Endothelial cell of umbilical vein (primary cell): ENCODE results near the gene DGCR8. TPM values are rescaled to one million over a fixed set of nuclear protein-coding genes. Genes with fewer than 3 reads are reported as not detected.

ENCODE experiments used
- BruUV-seq: library from RNA; stranded (reverse); fragments of 400-500 nt; replicated peaks from 2 replicates; lab custom pipeline; 2021; lab: Mats Ljungman, UMichigan
- CTCF ChIA-PET: fragments of 300-600, 350-600 bp; sonication (Branson Sonifier 250); formaldehyde crosslinking; loops from one replicate; lab custom pipeline; 2021; ENCODE audit warnings: antibody characterized with exemption, inconsistent platforms; lab: Charles Lee
- POLR2A ChIA-PET: fragments of 300-600, 350-600 bp; sonication (Branson Sonifier 250); formaldehyde crosslinking; loops from one replicate; lab custom pipeline; 2021; ENCODE audit warnings: antibody characterized with exemption, inconsistent platforms; lab: Charles Lee
- DNase-seq: peaks from one replicate; pipeline ENCODE4 v3.0.0-alpha.2; 2011; ENCODE audit warnings: low read depth, low spot score
- FAIRE-seq: peaks from 2 replicates; lab custom pipeline; 2011; peaks lifted over from hg19 to GRCh38; lab: Jason Lieb, UNC
- H2AFZ ChIP-seq: 2 replicates; pipeline ENCODE4 v1.6.0; 2012; ENCODE audit warnings: low read depth, low read length, control low read depth, inconsistent platforms
- H3K27ac ChIP-seq: 2 replicates; pipeline ENCODE4 v1.5.1; 2011; ENCODE audit warnings: low read depth, mild to moderate bottlenecking, control low read depth, low read length, moderate library complexity; ENCODE audit not compliant: insufficient read depth
- H3K27me3 ChIP-seq, 2 experiments: 2 replicates each; pipeline versions ENCODE4 v1.6.0 to v1.6.1; 2011; ENCODE audit warnings: low read length in 2 of 2, mixed read lengths in 1 of 2; ENCODE audit not compliant: control insufficient read depth in 2 of 2, insufficient read depth in 2 of 2
- H3K36me3 ChIP-seq, 2 experiments: 2 replicates in 1 of 2; 3 replicates in 1 of 2; pipeline ENCODE4 v1.5.1; 2011; ENCODE audit warnings: low read length in 2 of 2, mild to moderate bottlenecking in 1 of 2, moderate library complexity in 1 of 2; ENCODE audit not compliant: control insufficient read depth in 2 of 2, insufficient read depth in 2 of 2; ENCODE audit errors: extremely low read depth in 1 of 2
- H3K4me1 ChIP-seq: 3 replicates; pipeline ENCODE4 v1.5.1; 2011; ENCODE audit warnings: mild to moderate bottlenecking, low read length; ENCODE audit not compliant: control insufficient read depth, insufficient read depth; ENCODE audit errors: extremely low read depth
- H3K4me2 ChIP-seq: 2 replicates; pipeline ENCODE4 v1.6.1; 2011; ENCODE audit warnings: low read length, control low read depth, mixed read lengths; ENCODE audit not compliant: insufficient read depth
- H3K4me3 ChIP-seq, 3 experiments: fragments of 200-600 bp in 1 of 3; sonication (generic), shearing (Covaris generic) in 1 of 3; replicated peaks in 1 of 3; 2 replicates each; pipeline ENCODE4 v1.5.1; 2011 to 2016; ENCODE audit warnings: control low read depth in 3 of 3, low read length in 3 of 3, mild to moderate bottlenecking in 2 of 3, inconsistent platforms in 1 of 3, low read depth in 1 of 3, moderate library complexity in 1 of 3; ENCODE audit not compliant: insufficient read depth in 1 of 3
- H3K79me2 ChIP-seq: 2 replicates; pipeline ENCODE4 v1.6.0; 2012; ENCODE audit warnings: low read length, inconsistent platforms; ENCODE audit not compliant: control insufficient read depth, insufficient read depth
- H3K9ac ChIP-seq: replicated peaks from 2 replicates; pipeline ENCODE3; 2011; ENCODE audit warnings: low read length, control low read depth; ENCODE audit not compliant: insufficient read depth; ENCODE audit errors: extremely low read depth
- H3K9me1 ChIP-seq: replicated peaks from 3 replicates; pipeline ENCODE4 v1.6.0; 2011; ENCODE audit warnings: mild to moderate bottlenecking, low read length; ENCODE audit not compliant: control insufficient read depth, insufficient read depth; ENCODE audit errors: extremely low read depth
- H3K9me3 ChIP-seq: replicated peaks from 2 replicates; pipeline ENCODE4 v1.5.1; 2012; ENCODE audit warnings: low read length, inconsistent platforms; ENCODE audit not compliant: control insufficient read depth, insufficient read depth
- H4K20me1 ChIP-seq: replicated peaks from 2 replicates; pipeline ENCODE3; 2011; ENCODE audit warnings: mild to moderate bottlenecking, low read length; ENCODE audit not compliant: control insufficient read depth, insufficient read depth; ENCODE audit errors: extremely low read depth
- EZH2 ChIP-seq: IDR thresholded peaks from 2 replicates; pipeline ENCODE4 v1.6.1; 2012; ENCODE audit warnings: borderline replicate concordance, low read depth, mild to moderate bottlenecking, moderate library complexity, low read length, inconsistent platforms; ENCODE audit not compliant: severe bottlenecking
- FOS ChIP-seq: IDR thresholded peaks from 2 replicates; pipeline ENCODE4 v1.6.1; 2011; ENCODE audit warnings: mild to moderate bottlenecking, low read length, moderate library complexity, borderline replicate concordance; ENCODE audit not compliant: insufficient read depth
- GATA2 ChIP-seq: IDR thresholded peaks from 2 replicates; pipeline ENCODE4 v1.7.0; 2011; ENCODE audit warnings: low read depth, mild to moderate bottlenecking, moderate library complexity, mixed read lengths, low read length; ENCODE audit not compliant: insufficient read length, insufficient read depth
- JUN ChIP-seq: IDR thresholded peaks from 2 replicates; pipeline ENCODE4 v1.6.1; 2011; ENCODE audit warnings: borderline replicate concordance, low read depth; ENCODE audit not compliant: insufficient read length, insufficient read depth
- MYC ChIP-seq: IDR thresholded peaks from one replicate; pipeline ENCODE4 v1.6.1; 2011; ENCODE audit warnings: mild to moderate bottlenecking, low read depth, low read length
- POLR2A ChIP-seq: IDR thresholded peaks from 2 replicates; pipeline ENCODE4 v1.6.1; 2012; ENCODE audit warnings: low read depth, mild to moderate bottlenecking, control low read depth, low read length
- POLR2AphosphoS5 ChIP-seq: IDR thresholded peaks from 2 replicates; pipeline ENCODE4 v1.6.1; 2012; ENCODE audit warnings: low read depth, mild to moderate bottlenecking, control low read depth, low read length, moderate library complexity; ENCODE audit not compliant: insufficient read depth
- dilution Hi-C: fragments of 300-500 bp; cut with MboI; formaldehyde crosslinking; loops from one replicate; pipeline ENCODE4 v1.15.0; 2019; ENCODE audit warnings: low sequenced_read_pairs; ENCODE audit not compliant: extremely low pct_ligation_motif_present
- intact Hi-C: fragments of 100-400 bp; cut with micrococcal nuclease; formaldehyde crosslinking; loops from one replicate; pipeline ENCODE4 v1.10.0; 2022
- polyA plus RNA-seq, 4 experiments: library from polyadenylated mRNA; depleted of rRNA in 3 of 4; stranded (reverse) in 3 of 4; unstranded in 1 of 4; fragments of >200 nt; gene quantifications; 2 replicates each; pipeline versions ENCODE4 v1.2.1 to v1.2.3, GENCODE V29; 2011 to 2012; ENCODE audit warnings: missing spikeins in 1 of 4
- total RNA-seq: library from RNA; stranded (reverse); gene quantifications from 2 replicates; pipeline ENCODE4 v1.2.3, GENCODE V29; 2021
- TF ChIP-seq, protein P1 (sequence below), 2 donors: IDR thresholded peaks; 1 replicate in 1 of 2; 2 replicates in 1 of 2; pipeline ENCODE4 v1.5.1; 2011; ENCODE audit warnings: low read length in 2 of 2, mild to moderate bottlenecking in 2 of 2, moderate library complexity in 2 of 2, control low read depth in 1 of 2, inconsistent platforms in 1 of 2, low read depth in 1 of 2; ENCODE audit not compliant: insufficient read depth in 1 of 2; ENCODE audit errors: extremely low read depth in 1 of 2
- TF ChIP-seq, protein P2 (sequence below): IDR thresholded peaks from 2 replicates; pipeline ENCODE4 v1.6.1; 2011; ENCODE audit not compliant: insufficient read depth, insufficient read length

DGCR8 gene
- total and polyA plus RNA-seq, 2 donors (not counting 3 experiments of a cell fraction or from before 2014, with no cell fraction given), result 32.7 to 64.2 TPM

DNA sequence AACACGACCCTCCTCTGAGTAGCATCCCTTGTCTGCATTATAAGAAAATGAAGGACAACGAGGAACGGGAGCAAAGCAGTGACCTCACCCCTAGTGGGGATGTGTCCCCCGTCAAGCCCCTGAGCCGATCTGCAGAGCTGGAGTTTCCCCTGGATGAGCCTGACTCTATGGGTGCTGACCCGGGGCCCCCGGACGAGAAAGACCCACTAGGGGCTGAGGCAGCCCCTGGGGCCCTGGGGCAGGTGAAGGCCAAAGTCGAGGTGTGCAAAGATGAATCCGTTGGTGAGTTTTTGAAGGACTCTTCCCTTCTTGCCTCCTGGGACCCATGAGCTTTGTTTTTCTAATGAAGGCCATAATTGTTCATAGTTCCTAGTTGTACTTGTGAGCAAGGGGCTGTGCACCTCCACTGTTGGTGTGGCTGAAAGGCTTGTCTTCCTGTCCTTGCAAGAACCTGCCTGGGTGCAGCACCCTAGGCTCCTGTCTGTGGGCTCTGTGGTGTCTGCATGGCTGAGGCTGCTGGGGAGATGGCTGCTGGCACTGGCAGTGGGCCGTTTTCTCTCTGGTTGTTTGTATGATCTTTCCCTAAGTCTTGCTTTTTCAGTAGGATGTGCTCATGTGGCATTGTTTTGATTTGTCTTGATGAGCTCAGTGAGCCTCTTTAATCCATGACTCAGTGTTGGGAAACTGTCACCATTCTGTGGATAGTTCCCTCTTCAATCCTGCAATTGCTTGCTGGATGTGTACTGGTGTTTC is 10.1 kb downstream of the DGCR8 start:
- no TSS peak for BruUV-seq
- Histone ChIP-seq H3K9me3 (no peaks in the 10 kb centered on the region), H4K20me1 (peaks cover 2% of the 10 kb centered on the region), H3K4me1 (no peaks in the 10 kb centered on the region), H3K9ac (no peak overlapping the region), H3K4me2 (no peak overlapping the region), H3K36me3 (peaks cover 56 to 83% of the 10 kb centered on the region in 2 experiments), H3K79me2 (peaks cover 55% of the 10 kb centered on the region), H3K27ac (no peak overlapping the region), H3K9me1 (no peaks in the 10 kb centered on the region), H2AFZ (no peak overlapping the region), H3K27me3 (no peaks in the 10 kb centered on the region), H3K4me3 (no peak overlapping the region)
- ChIA-PET CTCF (no interaction called here), POLR2A (no interaction called here)
- intact Hi-C loops (no loop called here), dilution Hi-C loops (no loop called here)
- TF ChIP-seq FOS (no peak), POLR2A (no peak), JUN (no peak), GATA2 (no peak), EZH2 (no peak), MYC (no peak), POLR2AphosphoS5 (no peak)
- TF ChIP-seq, protein P1, sequence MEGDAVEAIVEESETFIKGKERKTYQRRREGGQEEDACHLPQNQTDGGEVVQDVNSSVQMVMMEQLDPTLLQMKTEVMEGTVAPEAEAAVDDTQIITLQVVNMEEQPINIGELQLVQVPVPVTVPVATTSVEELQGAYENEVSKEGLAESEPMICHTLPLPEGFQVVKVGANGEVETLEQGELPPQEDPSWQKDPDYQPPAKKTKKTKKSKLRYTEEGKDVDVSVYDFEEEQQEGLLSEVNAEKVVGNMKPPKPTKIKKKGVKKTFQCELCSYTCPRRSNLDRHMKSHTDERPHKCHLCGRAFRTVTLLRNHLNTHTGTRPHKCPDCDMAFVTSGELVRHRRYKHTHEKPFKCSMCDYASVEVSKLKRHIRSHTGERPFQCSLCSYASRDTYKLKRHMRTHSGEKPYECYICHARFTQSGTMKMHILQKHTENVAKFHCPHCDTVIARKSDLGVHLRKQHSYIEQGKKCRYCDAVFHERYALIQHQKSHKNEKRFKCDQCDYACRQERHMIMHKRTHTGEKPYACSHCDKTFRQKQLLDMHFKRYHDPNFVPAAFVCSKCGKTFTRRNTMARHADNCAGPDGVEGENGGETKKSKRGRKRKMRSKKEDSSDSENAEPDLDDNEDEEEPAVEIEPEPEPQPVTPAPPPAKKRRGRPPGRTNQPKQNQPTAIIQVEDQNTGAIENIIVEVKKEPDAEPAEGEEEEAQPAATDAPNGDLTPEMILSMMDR (IDR thresholded peaks at IDR 0.05; ENCODE audit: extremely low read depth in 1 of 2, insufficient read depth in 1 of 2, low read depth in 1 of 2, low read length in 2 of 2), result no peak
- TF ChIP-seq, protein P2, sequence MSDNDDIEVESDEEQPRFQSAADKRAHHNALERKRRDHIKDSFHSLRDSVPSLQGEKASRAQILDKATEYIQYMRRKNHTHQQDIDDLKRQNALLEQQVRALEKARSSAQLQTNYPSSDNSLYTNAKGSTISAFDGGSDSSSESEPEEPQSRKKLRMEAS, result no peak
- DNase-seq (no peak), FAIRE-seq (no peak)
